ENCODE data around the gene SGO2. TPM values are rescaled to one million over a fixed set of nuclear protein-coding genes. Genes with fewer than 3 reads are reported as not detected.
"Not testable (repeated sequence)": the region's sequence is repeated elsewhere in the genome, so short reads cannot be mapped to it uniquely, and the experiment has no call there.

SGO2 gene
- total RNA-seq, 1 donor from 2014 or later = 19.9 TPM

GRCh38 chr2:200625958-200626363 is 100.0 kb downstream of the SGO2 start:
- no peak for TF ChIP-seq CTCF (conservative IDR thresholded peaks at IDR 0.05)
- H3K27me3 Mint-ChIP-seq = no peaks in the 10 kb centered on the region
- no peaks in the 10 kb centered on the region for H3K36me3 Mint-ChIP-seq
- DNase-seq (ENCODE audit: extremely low spot score, unreplicated experiment) = no peak
- H3K4me1 Mint-ChIP-seq (ENCODE audit: unreplicated experiment) = peaks cover 14% of the 10 kb centered on the region
- H3K9me3 Mint-ChIP-seq = no peaks in the 10 kb centered on the region
- H3K4me3 Mint-ChIP-seq = no peak overlapping the region
- no peak overlapping the region for H3K27ac Mint-ChIP-seq

GRCh38 chr2:200627110-200627770 is 101.2 kb downstream of the SGO2 start:
- no peak for TF ChIP-seq CTCF (conservative IDR thresholded peaks at IDR 0.05)
- no peak overlapping the region for H3K27ac Mint-ChIP-seq
- no peaks in the 10 kb centered on the region for H3K9me3 Mint-ChIP-seq
- H3K27me3 Mint-ChIP-seq = no peaks in the 10 kb centered on the region
- peaks cover 12% of the 10 kb centered on the region for H3K4me1 Mint-ChIP-seq (ENCODE audit: unreplicated experiment)
- no peak for DNase-seq (ENCODE audit: extremely low spot score, unreplicated experiment)
- no peaks in the 10 kb centered on the region for H3K36me3 Mint-ChIP-seq
- H3K4me3 Mint-ChIP-seq = no peak overlapping the region

GRCh38 chr2:200628461-200628860 is 102.5 kb downstream of the SGO2 start:
- not testable (repeated sequence) for H3K36me3 Mint-ChIP-seq; H3K4me3 Mint-ChIP-seq; H3K27ac Mint-ChIP-seq; DNase-seq (ENCODE audit: extremely low spot score, unreplicated experiment); H3K9me3 Mint-ChIP-seq; H3K4me1 Mint-ChIP-seq (ENCODE audit: unreplicated experiment); H3K27me3 Mint-ChIP-seq

- H3K9me3 Mint-ChIP-seq = no peaks in the 10 kb centered on the region
- H3K4me3 Mint-ChIP-seq = no peak overlapping the region
- DNase-seq (ENCODE audit: extremely low spot score, unreplicated experiment) = no peak
- no peak overlapping the region for H3K27ac Mint-ChIP-seq
- H3K36me3 Mint-ChIP-seq = no peaks in the 10 kb centered on the region
- H3K27me3 Mint-ChIP-seq = no peaks in the 10 kb centered on the region
- TF ChIP-seq CTCF (conservative IDR thresholded peaks at IDR 0.05) = no peak
- peaks cover 9% of the 10 kb centered on the region for H3K4me1 Mint-ChIP-seq (ENCODE audit: unreplicated experiment)
These were observed 105.3 kb downstream of the SGO2 start for GRCh38 chr2:200631287-200631686.

Other genes starting within 250 kb of the SGO2 start
- 97.8 and 114 TPM in 2 replicates for gene SPATS2L, start 219.5 kb upstream of the SGO2 start, total RNA-seq (ENCODE audit: low replicate concordance)
- 10.2 and 10.9 TPM in 2 replicates for gene KCTD18, start 16.1 kb upstream of the SGO2 start, total RNA-seq (ENCODE audit: low replicate concordance)
- gene AOX1, start 59.8 kb downstream of the SGO2 start, total RNA-seq (ENCODE audit: low replicate concordance) = 6.4 and 10.3 TPM in 2 replicates